Fibroblast of skin of left biceps (primary cell): Measurements from ENCODE around the gene SREBF2.
"Not testable (repeated sequence)": the region's sequence is repeated elsewhere in the genome, so short reads cannot be mapped to it uniquely, and the experiment has no call there.

Experiments
- DNase-seq, 2 experiments: peaks; one replicate each; pipeline ENCODE4 v3.0.0-alpha.2; 2013; ENCODE audit warnings: low read depth in 2 of 2

Gene SREBF2

DNA sequence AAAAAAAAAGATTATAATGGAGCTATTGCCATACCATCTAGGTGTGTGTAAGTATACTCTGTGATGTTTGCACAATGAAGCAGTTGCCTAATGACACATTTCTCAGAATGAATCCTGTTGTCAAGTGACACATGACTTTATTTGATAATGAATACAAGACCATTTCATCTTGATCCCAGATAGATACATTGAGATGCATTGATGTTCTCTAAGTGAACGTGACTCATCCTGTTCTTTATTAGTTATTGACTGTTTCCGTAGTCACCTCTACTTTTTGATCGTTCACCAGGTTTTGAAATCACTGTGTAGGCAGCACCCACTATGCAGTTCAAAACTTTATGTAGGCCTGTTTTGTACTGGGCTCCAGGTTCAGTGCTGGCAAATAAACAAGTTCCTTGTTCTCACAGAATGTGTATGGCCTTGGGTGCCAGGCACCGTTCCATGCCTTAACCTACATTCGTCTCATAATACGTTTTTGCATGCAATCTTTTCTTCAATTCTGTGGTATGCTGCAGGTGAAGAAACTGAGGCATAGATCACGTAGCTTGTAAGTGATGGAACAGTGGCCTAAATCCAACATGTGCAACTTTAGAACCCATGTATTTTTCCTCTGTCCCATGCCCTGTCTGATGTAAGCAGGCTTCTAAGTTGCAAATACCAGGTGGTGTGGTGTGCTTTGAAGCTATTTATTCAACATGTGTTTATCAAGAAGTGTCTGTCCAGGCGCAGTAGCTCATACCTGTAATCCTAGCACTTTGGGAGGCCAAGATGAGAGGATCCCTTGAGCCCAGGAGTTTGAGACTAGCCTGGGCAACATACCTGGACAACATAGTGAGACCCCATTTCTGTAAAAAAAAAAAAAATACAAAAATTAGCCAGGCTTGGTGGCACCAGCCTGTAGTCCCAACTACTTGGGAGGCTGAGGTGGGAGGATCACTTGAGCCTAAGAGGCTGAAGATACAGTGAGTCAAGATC, 10.4 kb downstream of the SREBF2 start:
- no peak for DNase-seq

GRCh38 chr22:41844036-41844435, 11.1 kb downstream of the SREBF2 start:
- DNase-seq, result no peak

DNA sequence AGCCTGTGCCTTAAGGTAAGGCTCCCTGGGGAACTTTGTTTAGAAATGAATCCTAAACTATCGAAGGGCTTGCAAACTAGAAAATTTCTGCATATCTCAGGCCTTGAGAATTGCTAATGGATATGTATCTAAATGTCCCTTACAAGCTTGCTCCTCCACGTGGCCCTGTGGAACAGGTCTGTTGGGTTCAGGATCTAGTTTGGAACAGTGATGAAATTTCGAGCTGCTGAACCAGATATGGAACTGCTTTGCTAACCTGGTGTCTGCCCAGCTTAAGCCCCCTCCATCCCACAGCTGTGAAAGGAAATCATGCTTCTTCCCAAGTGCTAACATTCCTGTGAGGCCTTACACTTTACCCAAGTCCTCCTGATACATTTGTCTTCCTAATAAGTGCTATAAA, 11.6 kb downstream of the SREBF2 start:
- no peak for DNase-seq

- no peak for DNase-seq
Observed at GRCh38 chr22:41845380-41846267, 12.7 kb downstream of the SREBF2 start.

DNA sequence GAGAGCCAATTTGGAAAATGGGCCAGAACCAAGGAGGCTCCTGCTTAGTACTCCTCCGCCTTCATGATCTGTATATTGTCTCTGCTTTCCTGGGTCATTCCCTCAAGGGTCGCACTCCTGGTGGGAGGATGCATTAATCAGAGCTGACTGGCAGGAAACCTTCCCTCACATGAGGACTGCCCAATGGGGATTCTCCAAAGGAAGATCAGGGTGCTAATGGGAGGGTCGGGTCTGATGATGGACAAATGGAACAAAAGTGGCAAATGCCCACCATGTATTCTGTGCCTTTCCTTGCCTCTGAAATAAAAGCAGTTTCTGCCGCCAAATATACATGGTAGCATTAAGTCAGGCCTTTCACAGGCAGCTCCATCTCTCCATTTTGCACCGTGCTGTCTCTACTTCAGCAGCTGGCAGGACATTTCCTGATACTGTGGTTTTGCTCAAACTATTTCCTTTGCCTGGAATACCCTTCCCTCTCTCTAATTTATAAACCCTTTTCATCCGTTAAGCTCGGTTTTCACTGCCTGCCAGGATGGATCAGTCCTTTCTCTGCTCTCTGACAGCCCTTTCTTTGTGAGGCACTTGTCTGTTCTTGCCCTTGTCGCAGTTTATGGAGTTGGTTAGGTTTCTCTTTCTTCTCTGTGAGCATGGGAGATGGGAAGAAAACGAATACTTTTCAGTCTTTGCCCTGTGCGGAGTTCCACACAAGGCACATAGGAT, 13.5 kb downstream of the SREBF2 start:
- DNase-seq, result no peak

GRCh38 chr22:41847300-41847699, 14.4 kb downstream of the SREBF2 start:
- DNase-seq, result no peak

DNA sequence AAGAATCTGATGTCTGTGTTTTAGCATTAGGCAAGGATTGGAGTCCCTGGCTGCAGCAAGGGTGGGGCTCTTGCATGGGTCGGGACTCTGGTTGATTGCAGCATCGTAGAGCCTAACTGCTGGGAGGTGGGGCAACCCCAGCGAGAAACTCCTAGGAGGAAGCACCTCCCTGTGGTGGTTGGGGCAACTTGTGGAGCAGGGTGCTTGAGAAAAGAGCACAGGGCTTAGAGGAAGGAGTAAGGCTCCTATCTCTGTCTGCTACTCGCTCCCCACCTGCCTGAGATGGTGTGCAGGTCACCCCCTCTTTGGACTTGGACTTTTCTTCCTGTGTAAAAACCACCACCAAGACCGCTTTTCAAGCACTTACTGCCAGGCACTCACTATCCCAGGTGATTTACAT, 15.6 kb downstream of the SREBF2 start:
- DNase-seq, result no peak

DNA sequence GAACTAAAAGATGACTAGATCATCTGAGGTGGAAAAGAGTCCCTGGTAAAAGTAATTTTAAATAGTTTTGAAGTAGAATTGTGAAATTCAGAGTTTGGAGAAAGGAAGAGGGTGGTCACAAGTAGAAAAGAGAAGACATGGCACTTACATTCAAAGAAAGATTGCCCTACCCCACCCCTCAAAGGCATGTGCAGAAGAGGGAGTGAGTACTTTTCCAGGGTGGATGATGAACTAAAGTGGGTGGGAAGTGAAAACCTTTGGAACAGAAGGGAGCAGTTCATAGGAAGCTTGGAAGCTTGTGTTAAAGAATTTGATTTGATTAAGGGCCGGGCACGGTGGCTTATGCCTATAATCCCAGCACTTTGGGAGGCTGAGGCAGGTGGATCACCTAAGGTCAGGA, 23.6 kb downstream of the SREBF2 start:
- no peak for DNase-seq

GRCh38 chr22:41857155-41857859, 24.4 kb downstream of the SREBF2 start:
- no peak for DNase-seq

DNA sequence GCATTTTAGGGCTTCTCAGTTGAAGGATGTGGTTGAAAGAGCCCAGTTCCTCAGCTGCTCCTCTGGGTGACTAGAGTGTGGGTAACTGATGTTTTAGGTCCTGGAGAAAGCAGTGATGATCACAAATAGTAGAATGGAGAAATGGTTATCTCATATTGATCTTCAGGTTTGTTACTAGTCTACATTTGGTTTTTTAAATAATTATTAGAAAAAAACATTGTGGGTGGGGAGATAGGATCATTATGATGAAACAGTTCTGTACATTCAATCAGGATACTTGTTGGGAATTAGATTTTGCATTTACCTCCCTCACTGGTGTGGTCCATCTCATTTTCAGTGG, 24.9 kb downstream of the SREBF2 start:
- DNase-seq, result no peak

DNA sequence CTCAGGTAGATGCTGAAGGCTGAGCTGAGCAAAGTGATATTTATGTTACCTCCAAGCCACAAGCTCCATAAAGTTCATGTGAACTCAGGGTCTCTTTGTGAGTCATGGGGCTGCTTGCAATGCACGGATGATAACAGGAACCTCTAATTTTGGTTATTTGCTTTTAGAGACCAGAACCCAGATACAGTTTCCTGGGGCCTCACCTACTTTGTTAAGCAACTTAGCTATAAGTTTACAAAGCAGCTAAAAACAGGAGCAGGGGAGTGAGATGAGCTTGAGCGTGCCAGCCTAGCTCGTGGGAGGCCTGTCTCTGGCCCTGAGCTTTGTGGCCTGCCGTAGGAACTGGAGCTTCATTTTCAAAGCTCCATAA, 29.2 kb downstream of the SREBF2 start:
- no peak for DNase-seq

- no peak for DNase-seq
Observed at GRCh38 chr22:41862530-41863266, 29.8 kb downstream of the SREBF2 start.

GRCh38 chr22:41863472-41863871, 30.6 kb downstream of the SREBF2 start:
- no peak for DNase-seq

DNA sequence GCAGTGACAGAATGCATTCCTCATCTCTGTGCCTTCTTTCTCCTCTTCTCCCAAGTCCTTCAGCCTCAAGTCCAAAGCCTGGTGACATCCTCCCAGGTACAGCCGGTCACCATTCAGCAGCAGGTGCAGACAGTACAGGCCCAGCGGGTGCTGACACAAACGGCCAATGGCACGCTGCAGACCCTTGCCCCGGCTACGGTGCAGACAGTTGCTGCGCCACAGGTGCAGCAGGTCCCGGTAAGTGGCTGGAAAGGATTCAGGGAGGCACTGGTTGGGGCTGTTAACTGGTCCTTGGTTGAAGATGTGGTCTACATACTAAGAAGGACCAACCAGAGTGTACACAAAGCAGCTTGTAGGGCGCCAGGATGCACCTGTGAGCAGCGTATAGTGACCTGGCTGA, 35.7 kb downstream of the SREBF2 start:
- no peak for DNase-seq

- not testable (repeated sequence) for DNase-seq
Observed at GRCh38 chr22:41870081-41870480, 37.2 kb downstream of the SREBF2 start.

DNA sequence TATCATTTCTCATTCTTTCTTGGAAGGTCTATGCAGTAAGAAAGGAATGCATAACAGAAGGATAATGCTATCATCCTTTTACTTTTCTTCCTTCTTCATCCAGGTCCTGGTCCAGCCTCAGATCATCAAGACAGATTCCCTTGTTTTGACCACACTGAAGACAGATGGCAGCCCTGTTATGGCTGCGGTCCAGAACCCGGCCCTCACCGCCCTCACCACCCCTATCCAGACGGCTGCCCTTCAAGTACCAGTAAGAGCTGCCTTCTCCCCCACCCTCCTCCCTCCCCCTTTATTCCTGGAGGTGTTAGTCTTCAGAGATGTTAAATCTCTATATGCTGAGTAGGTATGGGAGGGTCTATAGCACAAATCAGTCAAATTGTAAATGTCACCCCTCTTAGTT, 37.9 kb downstream of the SREBF2 start:
- no peak for DNase-seq

DNA sequence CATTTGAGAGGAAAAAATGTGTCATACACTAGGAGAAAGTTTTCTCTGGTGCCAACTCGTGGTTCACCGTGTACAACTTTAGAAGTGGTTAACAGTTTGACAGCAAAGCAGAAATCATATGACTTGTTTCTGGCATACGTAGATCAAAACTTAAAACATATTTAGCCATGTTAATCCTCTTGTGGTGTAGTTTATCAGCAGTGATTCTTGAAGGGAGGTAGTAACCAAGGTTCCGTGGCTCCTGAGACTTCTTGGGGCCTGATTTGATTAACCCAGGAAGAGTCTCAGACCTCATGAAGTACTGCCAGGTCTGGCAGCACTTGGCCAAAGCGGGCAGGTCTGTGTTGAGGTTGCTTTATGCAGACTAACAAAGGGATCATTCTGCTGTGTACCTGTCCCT, 40.5 kb downstream of the SREBF2 start:
- DNase-seq, result no peak

DNA sequence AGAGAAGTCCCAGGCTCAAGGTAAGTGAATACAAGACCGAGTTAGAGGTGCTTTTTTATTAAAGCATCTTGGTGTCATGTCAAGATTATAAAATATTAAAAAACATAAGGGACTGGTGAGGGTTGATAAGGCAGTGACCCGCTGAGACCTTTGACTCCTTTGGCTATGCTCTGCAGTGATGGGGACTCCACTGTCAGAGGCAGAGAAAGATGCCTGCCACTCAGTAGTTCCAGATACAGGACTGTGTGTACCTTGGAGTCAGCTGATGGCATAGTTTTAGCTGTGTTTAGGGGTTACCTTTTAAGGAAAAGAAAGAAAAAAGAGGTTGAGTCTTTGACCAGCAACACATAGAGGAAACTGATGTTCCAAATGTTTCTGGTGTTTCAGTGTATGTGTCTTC, 41.2 kb downstream of the SREBF2 start:
- no peak for DNase-seq

DNA sequence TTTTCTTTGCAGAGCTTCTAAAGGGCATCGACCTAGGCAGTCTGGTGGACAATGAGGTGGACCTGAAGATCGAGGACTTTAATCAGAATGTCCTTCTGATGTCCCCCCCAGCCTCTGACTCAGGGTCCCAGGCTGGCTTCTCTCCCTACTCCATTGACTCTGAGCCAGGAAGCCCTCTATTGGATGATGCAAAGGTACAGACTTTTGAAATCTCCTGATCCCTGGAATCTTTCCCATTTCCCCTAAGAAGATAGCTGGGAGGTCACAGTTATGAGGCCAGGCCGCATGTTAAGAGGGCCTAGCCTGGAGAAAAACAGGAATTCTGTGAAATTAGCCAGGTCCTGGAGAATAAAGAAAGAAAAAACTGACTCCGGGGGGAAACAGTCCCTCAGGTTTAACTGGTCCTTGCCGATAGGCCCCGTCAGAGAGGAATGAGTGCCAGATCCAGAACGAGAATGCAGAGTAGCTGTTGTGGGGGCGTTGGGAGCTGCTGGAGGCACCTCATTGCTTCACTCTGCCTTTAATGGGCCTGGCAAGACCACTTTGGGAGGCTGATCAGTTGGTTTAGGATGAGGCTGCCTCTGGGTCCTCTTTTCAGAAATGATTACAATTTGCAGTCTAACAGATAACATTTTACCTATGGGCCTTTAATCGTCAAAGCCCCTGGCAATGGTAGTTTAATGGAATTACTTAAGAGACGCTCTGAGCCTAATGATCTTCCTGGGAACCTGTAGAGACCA, 42.8 kb downstream of the SREBF2 start:
- DNase-seq, result no peak

GRCh38 chr22:41876275-41876674, 43.4 kb downstream of the SREBF2 start:
- DNase-seq, result peak; percentile 7 to 8
